ENCODE results near the gene TIAM2.
"Not testable (repeated sequence)": the region's sequence is repeated elsewhere in the genome, so short reads cannot be mapped to it uniquely, and the experiment has no call there.

The TIAM2 gene

DNA sequence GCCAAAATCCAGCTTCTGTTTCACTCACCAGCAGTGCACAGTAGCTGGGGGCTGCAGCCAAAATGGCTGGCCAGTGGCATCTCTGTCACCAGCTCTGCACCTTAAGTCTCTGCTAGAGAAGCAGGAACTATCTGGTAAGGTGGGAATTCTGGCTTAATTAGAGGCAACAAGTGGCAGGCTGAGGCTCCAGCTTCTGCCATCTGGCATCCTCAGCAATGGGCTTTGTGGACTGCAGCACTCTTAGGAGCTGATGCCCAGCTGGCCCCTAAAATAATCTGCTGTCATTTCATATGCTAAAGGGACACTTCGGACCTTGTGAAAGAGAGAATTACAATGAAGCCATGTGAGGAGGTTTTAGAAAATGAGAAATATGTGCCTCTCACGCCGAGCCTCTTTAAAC lies 264.1 kb downstream of the TIAM2 start:
- Mint-ChIP-seq H3K36me3 (ENCODE audit: insufficient read depth) (peaks cover 35% of the 10 kb centered on the region), H3K9me3 (no peaks in the 10 kb centered on the region), H3K4me1 (peaks cover 11% of the 10 kb centered on the region), H3K27ac (ENCODE audit: low read depth) (no peak overlapping the region), H3K4me3 (no peak overlapping the region), H3K27me3 (no peaks in the 10 kb centered on the region)
- DNase-seq (ENCODE audit: low spot score in 2 of 2) (no peak), ATAC-seq (replicated peaks; ENCODE audit: extremely low read depth, poor library complexity, severe bottlenecking) (no peak)

GRCh38 chr6:155259897-155260296 lies 264.8 kb downstream of the TIAM2 start:
- no peak overlapping the region for H3K27ac Mint-ChIP-seq (ENCODE audit: low read depth)
- no peak overlapping the region for H3K4me3 Mint-ChIP-seq
- no peaks in the 10 kb centered on the region for H3K27me3 Mint-ChIP-seq
- ATAC-seq (replicated peaks; ENCODE audit: extremely low read depth, poor library complexity, severe bottlenecking) (no peak), DNase-seq (ENCODE audit: low spot score in 2 of 2) (no peak)
- peaks cover 11% of the 10 kb centered on the region for H3K4me1 Mint-ChIP-seq
- H3K9me3 Mint-ChIP-seq = no peaks in the 10 kb centered on the region
- H3K36me3 Mint-ChIP-seq (ENCODE audit: insufficient read depth) = peaks cover 35% of the 10 kb centered on the region

- Mint-ChIP-seq H3K9me3 (no peaks in the 10 kb centered on the region), H3K27ac (ENCODE audit: low read depth) (no peak overlapping the region), H3K36me3 (ENCODE audit: insufficient read depth) (peaks cover 32% of the 10 kb centered on the region), H3K4me3 (no peak overlapping the region), H3K4me1 (peaks cover 11% of the 10 kb centered on the region), H3K27me3 (no peaks in the 10 kb centered on the region)
- ATAC-seq (replicated peaks; ENCODE audit: extremely low read depth, poor library complexity, severe bottlenecking) = no peak
- no peak for DNase-seq (ENCODE audit: low spot score in 2 of 2)
Measured at GRCh38 chr6:155260686-155261085, 265.6 kb downstream of the TIAM2 start.

- peaks cover 26% of the 10 kb centered on the region for H3K36me3 Mint-ChIP-seq (ENCODE audit: insufficient read depth)
- peaks cover 11% of the 10 kb centered on the region for H3K4me1 Mint-ChIP-seq
- DNase-seq (ENCODE audit: low spot score in 2 of 2) (no peak), ATAC-seq (replicated peaks; ENCODE audit: extremely low read depth, poor library complexity, severe bottlenecking) (no peak)
- H3K27ac Mint-ChIP-seq (ENCODE audit: low read depth) = no peak overlapping the region
- H3K27me3 Mint-ChIP-seq = no peaks in the 10 kb centered on the region
- no peaks in the 10 kb centered on the region for H3K9me3 Mint-ChIP-seq
- H3K4me3 Mint-ChIP-seq = no peak overlapping the region
Measured at GRCh38 chr6:155261111-155261900, 266.2 kb downstream of the TIAM2 start.

DNA sequence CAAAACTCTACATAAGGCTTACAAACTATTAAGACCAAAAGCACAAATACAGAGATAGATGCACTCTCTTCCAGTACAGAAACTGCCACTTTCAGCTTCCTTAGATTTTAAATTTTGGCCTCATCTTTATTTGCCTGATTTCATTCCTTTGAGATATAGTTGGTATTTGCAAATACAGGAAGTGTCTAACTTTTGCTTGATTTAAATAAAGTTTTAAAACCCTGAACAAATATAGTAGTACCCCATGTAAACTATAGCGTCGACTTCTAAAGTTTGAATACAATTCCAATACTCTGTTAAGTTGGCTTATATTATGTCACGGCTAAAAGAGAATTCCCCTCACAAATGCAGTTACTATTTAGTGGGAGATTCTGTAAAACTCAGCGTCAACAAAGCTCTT lies 267.5 kb downstream of the TIAM2 start:
- Mint-ChIP-seq H3K36me3 (ENCODE audit: insufficient read depth) (peaks cover 17% of the 10 kb centered on the region), H3K27me3 (no peaks in the 10 kb centered on the region), H3K4me3 (no peak overlapping the region), H3K9me3 (no peaks in the 10 kb centered on the region), H3K4me1 (peaks cover 11% of the 10 kb centered on the region), H3K27ac (ENCODE audit: low read depth) (peak overlapping the region; percentile 42)
- no peak for ATAC-seq (replicated peaks; ENCODE audit: extremely low read depth, poor library complexity, severe bottlenecking)
- no peak for DNase-seq (ENCODE audit: low spot score in 2 of 2)

- Mint-ChIP-seq H3K36me3 (ENCODE audit: insufficient read depth) (peaks cover 15% of the 10 kb centered on the region), H3K27ac (ENCODE audit: low read depth) (no peak within 1 kb of the TSS), H3K27me3 (no peaks in the 10 kb centered on the region), H3K4me1 (peaks cover 17% of the 10 kb centered on the region), H3K4me3 (no peak within 1 kb of the TSS), H3K9me3 (no peaks in the 10 kb centered on the region)
- DNase-seq (ENCODE audit: low spot score in 2 of 2) (no peak), ATAC-seq (replicated peaks; ENCODE audit: extremely low read depth, poor library complexity, severe bottlenecking) (no peak)
Measured at GRCh38 chr6:155263373-155264063, 268.4 kb downstream of the TIAM2 start, which contains the start of gene CLDN20. CLDN20 (plus strand) TSS chr6:155264013; CDS start chr6:155275720, 11,707 bp downstream.

GRCh38 chr6:155264693-155265320 lies 269.7 kb downstream of the TIAM2 start:
- ATAC-seq (replicated peaks; ENCODE audit: extremely low read depth, poor library complexity, severe bottlenecking) = no peak

GRCh38 chr6:155265843-155266535 lies 270.9 kb downstream of the TIAM2 start:
- Mint-ChIP-seq H3K27me3 (no peaks in the 10 kb centered on the region), H3K9me3 (no peaks in the 10 kb centered on the region), H3K36me3 (ENCODE audit: insufficient read depth) (peaks cover 11% of the 10 kb centered on the region), H3K27ac (ENCODE audit: low read depth) (no peak overlapping the region), H3K4me3 (no peak overlapping the region), H3K4me1 (peaks cover 22% of the 10 kb centered on the region)
- no peak for ATAC-seq (replicated peaks; ENCODE audit: extremely low read depth, poor library complexity, severe bottlenecking)
- DNase-seq (ENCODE audit: low spot score in 2 of 2) = no peak

More at GRCh38 chr6:155264693-155265320, 269.7 kb downstream of the TIAM2 start:
- H3K36me3 Mint-ChIP-seq (ENCODE audit: insufficient read depth) = peaks cover 12% of the 10 kb centered on the region
- H3K9me3 Mint-ChIP-seq = no peaks in the 10 kb centered on the region
- no peaks in the 10 kb centered on the region for H3K27me3 Mint-ChIP-seq
- no peak for DNase-seq (ENCODE audit: low spot score in 2 of 2)
- no peak overlapping the region for H3K4me3 Mint-ChIP-seq
- H3K4me1 Mint-ChIP-seq = peaks cover 18% of the 10 kb centered on the region
- no peak overlapping the region for H3K27ac Mint-ChIP-seq (ENCODE audit: low read depth)

- Mint-ChIP-seq H3K27me3 (no peaks in the 10 kb centered on the region), H3K9me3 (no peaks in the 10 kb centered on the region), H3K4me3 (no peak overlapping the region), H3K4me1 (peaks cover 14% of the 10 kb centered on the region), H3K36me3 (ENCODE audit: insufficient read depth) (peaks cover 10% of the 10 kb centered on the region), H3K27ac (ENCODE audit: low read depth) (no peak overlapping the region)
- ATAC-seq (replicated peaks; ENCODE audit: extremely low read depth, poor library complexity, severe bottlenecking) (no peak), DNase-seq (ENCODE audit: low spot score in 2 of 2) (no peak)
Measured at GRCh38 chr6:155267411-155267810, 272.3 kb downstream of the TIAM2 start.

DNA sequence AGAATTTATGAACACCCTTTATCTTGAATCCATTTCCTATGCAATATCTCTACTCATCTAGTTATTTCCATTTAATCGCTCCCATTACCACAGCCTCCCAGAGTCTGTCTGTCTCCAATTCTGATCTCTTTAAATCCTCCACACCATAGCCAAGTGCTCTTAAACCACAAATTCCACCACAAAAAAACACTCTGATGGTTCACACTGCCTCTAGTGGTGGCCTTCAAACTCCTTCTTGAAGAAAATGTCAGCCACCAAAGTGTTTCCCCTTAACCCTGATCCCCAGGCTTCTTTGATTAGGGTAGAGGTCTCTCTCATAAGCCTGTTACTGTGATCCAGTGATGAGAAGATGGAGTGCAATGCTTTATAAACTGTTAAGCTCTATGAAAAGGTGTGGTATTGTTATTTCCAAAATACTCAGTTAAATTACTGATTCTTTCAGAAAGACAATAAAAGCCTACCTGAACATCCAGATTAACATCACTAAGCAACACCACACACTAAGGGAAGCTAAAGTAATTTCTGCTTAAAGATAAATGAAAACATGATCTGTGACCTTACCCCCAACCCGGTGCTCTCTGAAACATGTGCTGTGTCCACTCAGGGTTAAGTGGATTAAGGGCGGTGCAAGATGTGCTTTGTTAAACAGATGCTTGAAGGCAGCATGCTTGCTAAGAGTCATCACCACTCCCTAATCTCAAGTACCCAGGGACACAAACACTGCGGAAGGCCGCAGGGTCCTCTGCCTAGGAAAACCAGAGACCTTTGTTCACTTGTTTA lies 273.2 kb downstream of the TIAM2 start:
- peaks cover 12% of the 10 kb centered on the region for H3K4me1 Mint-ChIP-seq
- H3K27ac Mint-ChIP-seq (ENCODE audit: low read depth); ATAC-seq (replicated peaks; ENCODE audit: extremely low read depth, poor library complexity, severe bottlenecking); H3K27me3 Mint-ChIP-seq; H3K4me3 Mint-ChIP-seq; H3K9me3 Mint-ChIP-seq; DNase-seq (ENCODE audit: low spot score in 2 of 2): not testable (repeated sequence)
- H3K36me3 Mint-ChIP-seq (ENCODE audit: insufficient read depth) = peaks cover 12% of the 10 kb centered on the region

GRCh38 chr6:155269765-155270164 lies 274.6 kb downstream of the TIAM2 start:
- peaks cover 12% of the 10 kb centered on the region for H3K4me1 Mint-ChIP-seq
- no peak for ATAC-seq (replicated peaks; ENCODE audit: extremely low read depth, poor library complexity, severe bottlenecking)
- no peaks in the 10 kb centered on the region for H3K27me3 Mint-ChIP-seq
- H3K4me3 Mint-ChIP-seq = no peak overlapping the region
- H3K9me3 Mint-ChIP-seq = no peaks in the 10 kb centered on the region
- DNase-seq (ENCODE audit: low spot score in 2 of 2) = no peak
- H3K36me3 Mint-ChIP-seq (ENCODE audit: insufficient read depth) = peaks cover 13% of the 10 kb centered on the region
- no peak overlapping the region for H3K27ac Mint-ChIP-seq (ENCODE audit: low read depth)
